Measurements from ENCODE around the gene LTO1. TPM values are rescaled to one million over a fixed set of nuclear protein-coding genes. Genes with fewer than 3 reads are reported as not detected.

The LTO1 gene
- total and polyA plus RNA-seq, 2 of the 13 experiments (the other 11 are each of a cell fraction or from before 2014, with no cell fraction given): 11.8 to 15.0 TPM

- TF ChIP-seq TFE3 (CRISPR knock-in tag; IDR thresholded peaks at IDR 0.05) (no peak), SP2 (CRISPR knock-in tag; IDR thresholded peaks at IDR 0.05) (no peak), CHD4 (IDR thresholded peaks at IDR 0.05; ENCODE audit: borderline replicate concordance, low read length) (no peak), ZNF564 (CRISPR knock-in tag; IDR thresholded peaks at IDR 0.05) (peak; percentile 67; the same call in 1 of the 2 replicates), IRF2 (CRISPR knock-in tag; IDR thresholded peaks at IDR 0.05) (peak; percentile 64), SOX5 (CRISPR knock-in tag; IDR thresholded peaks at IDR 0.05; ENCODE audit: borderline replicate concordance) (peak; percentile 84), MXD3 (CRISPR knock-in tag; IDR thresholded peaks at IDR 0.05) (peak; percentile 46; the same call in 1 of the 2 replicates), ZBTB42 (CRISPR knock-in tag; IDR thresholded peaks at IDR 0.05) (no peak), FOXA1 (IDR thresholded peaks at IDR 0.05) (no peak), FOXA1 (CRISPR knock-in tag; IDR thresholded peaks at IDR 0.05) (0 out of 2 replicates have a peak, but pooled peaks have one; percentile 19), GABPA (IDR thresholded peaks at IDR 0.05; ENCODE audit: low read depth, low read length) (no peak), GABPA (CRISPR knock-in tag; IDR thresholded peaks at IDR 0.05; ENCODE audit: low read depth) (peak; percentile 72), ZNF331 (CRISPR knock-in tag; IDR thresholded peaks at IDR 0.05) (peak; percentile 41; the same call in 1 of the 2 replicates), SIX4 (CRISPR knock-in tag; IDR thresholded peaks at IDR 0.05) (0 out of 2 replicates have a peak, but pooled peaks have one; percentile 12), SP5 (CRISPR knock-in tag; IDR thresholded peaks at IDR 0.05; ENCODE audit: borderline replicate concordance, low read depth) (peak; percentile 72; the same call in 1 of the 2 replicates), CREM (IDR thresholded peaks at IDR 0.05) (peak; percentile 19; the same call in 1 of the 2 replicates), CREM (CRISPR knock-in tag; IDR thresholded peaks at IDR 0.05) (no peak), GMEB2 (CRISPR knock-in tag; IDR thresholded peaks at IDR 0.05; ENCODE audit: low read depth) (no peak)
- TF ChIP-seq, protein P1, sequence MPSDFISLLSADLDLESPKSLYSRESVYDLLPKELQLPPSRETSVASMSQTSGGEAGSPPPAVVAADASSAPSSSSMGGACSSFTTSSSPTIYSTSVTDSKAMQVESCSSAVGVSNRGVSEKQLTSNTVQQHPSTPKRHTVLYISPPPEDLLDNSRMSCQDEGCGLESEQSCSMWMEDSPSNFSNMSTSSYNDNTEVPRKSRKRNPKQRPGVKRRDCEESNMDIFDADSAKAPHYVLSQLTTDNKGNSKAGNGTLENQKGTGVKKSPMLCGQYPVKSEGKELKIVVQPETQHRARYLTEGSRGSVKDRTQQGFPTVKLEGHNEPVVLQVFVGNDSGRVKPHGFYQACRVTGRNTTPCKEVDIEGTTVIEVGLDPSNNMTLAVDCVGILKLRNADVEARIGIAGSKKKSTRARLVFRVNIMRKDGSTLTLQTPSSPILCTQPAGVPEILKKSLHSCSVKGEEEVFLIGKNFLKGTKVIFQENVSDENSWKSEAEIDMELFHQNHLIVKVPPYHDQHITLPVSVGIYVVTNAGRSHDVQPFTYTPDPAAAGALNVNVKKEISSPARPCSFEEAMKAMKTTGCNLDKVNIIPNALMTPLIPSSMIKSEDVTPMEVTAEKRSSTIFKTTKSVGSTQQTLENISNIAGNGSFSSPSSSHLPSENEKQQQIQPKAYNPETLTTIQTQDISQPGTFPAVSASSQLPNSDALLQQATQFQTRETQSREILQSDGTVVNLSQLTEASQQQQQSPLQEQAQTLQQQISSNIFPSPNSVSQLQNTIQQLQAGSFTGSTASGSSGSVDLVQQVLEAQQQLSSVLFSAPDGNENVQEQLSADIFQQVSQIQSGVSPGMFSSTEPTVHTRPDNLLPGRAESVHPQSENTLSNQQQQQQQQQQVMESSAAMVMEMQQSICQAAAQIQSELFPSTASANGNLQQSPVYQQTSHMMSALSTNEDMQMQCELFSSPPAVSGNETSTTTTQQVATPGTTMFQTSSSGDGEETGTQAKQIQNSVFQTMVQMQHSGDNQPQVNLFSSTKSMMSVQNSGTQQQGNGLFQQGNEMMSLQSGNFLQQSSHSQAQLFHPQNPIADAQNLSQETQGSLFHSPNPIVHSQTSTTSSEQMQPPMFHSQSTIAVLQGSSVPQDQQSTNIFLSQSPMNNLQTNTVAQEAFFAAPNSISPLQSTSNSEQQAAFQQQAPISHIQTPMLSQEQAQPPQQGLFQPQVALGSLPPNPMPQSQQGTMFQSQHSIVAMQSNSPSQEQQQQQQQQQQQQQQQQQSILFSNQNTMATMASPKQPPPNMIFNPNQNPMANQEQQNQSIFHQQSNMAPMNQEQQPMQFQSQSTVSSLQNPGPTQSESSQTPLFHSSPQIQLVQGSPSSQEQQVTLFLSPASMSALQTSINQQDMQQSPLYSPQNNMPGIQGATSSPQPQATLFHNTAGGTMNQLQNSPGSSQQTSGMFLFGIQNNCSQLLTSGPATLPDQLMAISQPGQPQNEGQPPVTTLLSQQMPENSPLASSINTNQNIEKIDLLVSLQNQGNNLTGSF (CRISPR knock-in tag; IDR thresholded peaks at IDR 0.05): no peak
- TF ChIP-seq, protein P2, sequence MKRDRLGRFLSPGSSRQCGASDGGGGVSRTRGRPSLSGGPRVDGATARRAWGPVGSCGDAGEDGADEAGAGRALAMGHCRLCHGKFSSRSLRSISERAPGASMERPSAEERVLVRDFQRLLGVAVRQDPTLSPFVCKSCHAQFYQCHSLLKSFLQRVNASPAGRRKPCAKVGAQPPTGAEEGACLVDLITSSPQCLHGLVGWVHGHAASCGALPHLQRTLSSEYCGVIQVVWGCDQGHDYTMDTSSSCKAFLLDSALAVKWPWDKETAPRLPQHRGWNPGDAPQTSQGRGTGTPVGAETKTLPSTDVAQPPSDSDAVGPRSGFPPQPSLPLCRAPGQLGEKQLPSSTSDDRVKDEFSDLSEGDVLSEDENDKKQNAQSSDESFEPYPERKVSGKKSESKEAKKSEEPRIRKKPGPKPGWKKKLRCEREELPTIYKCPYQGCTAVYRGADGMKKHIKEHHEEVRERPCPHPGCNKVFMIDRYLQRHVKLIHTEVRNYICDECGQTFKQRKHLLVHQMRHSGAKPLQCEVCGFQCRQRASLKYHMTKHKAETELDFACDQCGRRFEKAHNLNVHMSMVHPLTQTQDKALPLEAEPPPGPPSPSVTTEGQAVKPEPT (CRISPR knock-in tag; IDR thresholded peaks at IDR 0.05; ENCODE audit: low read depth): no peak
- TF ChIP-seq, protein P3, sequence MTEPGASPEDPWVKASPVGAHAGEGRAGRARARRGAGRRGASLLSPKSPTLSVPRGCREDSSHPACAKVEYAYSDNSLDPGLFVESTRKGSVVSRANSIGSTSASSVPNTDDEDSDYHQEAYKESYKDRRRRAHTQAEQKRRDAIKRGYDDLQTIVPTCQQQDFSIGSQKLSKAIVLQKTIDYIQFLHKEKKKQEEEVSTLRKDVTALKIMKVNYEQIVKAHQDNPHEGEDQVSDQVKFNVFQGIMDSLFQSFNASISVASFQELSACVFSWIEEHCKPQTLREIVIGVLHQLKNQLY (CRISPR knock-in tag; IDR thresholded peaks at IDR 0.05): 0 out of 2 replicates have a peak, but pooled peaks have one; percentile 19
Observed at GRCh38 chr11:69702239-69702691, 27.1 kb upstream of the LTO1 start (continued).

All from HepG2 (cell line).